ENCODE data around the gene ANKRD29.

ANKRD29 gene

GRCh38 chr18:23683671-23684070, 21.0 kb upstream of the ANKRD29 start:
- DNase-seq = no peak

GRCh38 chr18:23683155-23683554, 20.4 kb upstream of the ANKRD29 start:
- DNase-seq = no peak

- no peak for DNase-seq
Measured at GRCh38 chr18:23682472-23682871, 19.8 kb upstream of the ANKRD29 start.

GRCh38 chr18:23682045-23682444, 19.3 kb upstream of the ANKRD29 start:
- DNase-seq = no peak

GRCh38 chr18:23675896-23676295, 13.2 kb upstream of the ANKRD29 start:
- DNase-seq = no peak

- no peak for DNase-seq
Measured at GRCh38 chr18:23675236-23675635, 12.5 kb upstream of the ANKRD29 start.

GRCh38 chr18:23673725-23674124, 11.0 kb upstream of the ANKRD29 start:
- DNase-seq = no peak

GRCh38 chr18:23671564-23671963, 8.9 kb upstream of the ANKRD29 start:
- no peak for DNase-seq

GRCh38 chr18:23669804-23670405, 7.2 kb upstream of the ANKRD29 start:
- DNase-seq = no peak

- DNase-seq = no peak
Measured at GRCh38 chr18:23669202-23669766, 6.6 kb upstream of the ANKRD29 start.

- no peak for DNase-seq
Measured at GRCh38 chr18:23668731-23669130, 6.0 kb upstream of the ANKRD29 start.

- DNase-seq = no peak
Measured at GRCh38 chr18:23667114-23667513, 4.4 kb upstream of the ANKRD29 start.

GRCh38 chr18:23664674-23665073, 2.0 kb upstream of the ANKRD29 start:
- no peak for DNase-seq

GRCh38 chr18:23661735-23662308, 889 bp downstream of the ANKRD29 start:
- DNase-seq = no peak

- no peak for DNase-seq
Measured at GRCh38 chr18:23658285-23658684, 4.4 kb downstream of the ANKRD29 start.

- no peak for DNase-seq
Measured at GRCh38 chr18:23652232-23652631, 10.5 kb downstream of the ANKRD29 start.

- DNase-seq = no peak
Measured at GRCh38 chr18:23650968-23651927, 11.5 kb downstream of the ANKRD29 start.

GRCh38 chr18:23648940-23649607, 13.6 kb downstream of the ANKRD29 start:
- no peak for DNase-seq

GRCh38 chr18:23648456-23648855, 14.3 kb downstream of the ANKRD29 start:
- DNase-seq = no peak

- no peak for DNase-seq
Measured at GRCh38 chr18:23646282-23646681, 16.4 kb downstream of the ANKRD29 start.

GRCh38 chr18:23645568-23646175, 17.0 kb downstream of the ANKRD29 start:
- DNase-seq = no peak

- no peak for DNase-seq
Measured at GRCh38 chr18:23643815-23644490, 18.8 kb downstream of the ANKRD29 start.
